Right atrium auricular region (tissue), 2 donors: ENCODE measurements around the gene MYO1F. TPM values are rescaled to one million over a fixed set of nuclear protein-coding genes. Genes with fewer than 3 reads are reported as not detected.
"Not testable (repeated sequence)": the region's sequence is repeated elsewhere in the genome, so short reads cannot be mapped to it uniquely, and the experiment has no call there.

Experiments
- DNase-seq: peaks from one replicate; pipeline ENCODE4 v3.0.0-alpha.2; 2019; ENCODE audit warnings: low spot score
- H3K27ac ChIP-seq, 2 donors: fragments of 200-600 bp; sonication (generic); 1 replicate in 1 of 2; 2 replicates in 1 of 2; pipeline ENCODE4 v1.5.1; 2016 to 2019
- H3K27me3 ChIP-seq, 2 donors: fragments of 200-600 bp; sonication (generic); one replicate each; pipeline versions ENCODE4 v1.5.1 to v1.6.0; 2017 to 2019
- H3K36me3 ChIP-seq: fragments of 200-600 bp; sonication (generic); one replicate; pipeline ENCODE4 v1.5.1; 2016
- H3K4me1 ChIP-seq, 2 donors: fragments of 200-600 bp; sonication (generic); one replicate each; pipeline versions ENCODE4 v1.5.1 to v1.6.0; 2017 to 2019
- H3K4me3 ChIP-seq, 2 donors: fragments of 200-600 bp; sonication (generic); 1 replicate in 1 of 2; 2 replicates in 1 of 2; pipeline ENCODE4 v1.5.1; 2017 to 2019; ENCODE audit warnings: mild to moderate bottlenecking in 1 of 2, moderate library complexity in 1 of 2
- H3K9me3 ChIP-seq, 2 donors: fragments of 200-600 bp; sonication (generic); one replicate each; pipeline ENCODE4 v1.5.1; 2019
- total RNA-seq, 2 donors: library from RNA; depleted of rRNA; stranded (reverse); fragments of >200 nt; gene quantifications; one replicate each; pipeline ENCODE4 v1.1.0, GENCODE V29; 2016
- TF ChIP-seq, protein P1 (sequence below), 2 donors: fragments of 200-600 bp; sonication (generic); IDR thresholded peaks; one replicate each; pipeline ENCODE4 v1.5.1; 2019; ENCODE audit warnings: antibody characterized with exemption in 2 of 2

MYO1F gene
- total RNA-seq = 10 to 100 TPM in 1 of 2 donors, 1 to 10 TPM in 1; 4.4 to 10.8 TPM

DNA sequence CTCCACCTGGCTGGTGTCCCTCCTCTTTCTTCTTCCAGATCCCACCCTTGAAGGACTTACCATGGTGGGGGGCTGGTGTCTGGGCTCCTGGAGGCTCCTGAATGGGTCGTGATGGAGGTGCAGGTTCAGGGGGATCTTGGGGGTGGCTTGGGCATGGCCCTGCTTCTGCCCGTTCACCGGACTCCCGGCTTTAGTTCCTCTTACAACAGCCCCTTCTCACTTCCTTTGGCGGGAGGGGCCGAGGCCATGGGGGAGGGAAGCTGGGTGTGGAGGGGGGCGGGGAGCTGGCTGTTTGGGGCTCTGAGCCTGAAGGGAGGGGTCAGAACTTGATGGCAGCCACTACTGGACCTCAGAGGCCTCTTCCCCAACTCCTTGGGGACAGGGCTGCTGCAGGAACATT is at the start of gene MYO1F:
MYO1F (minus strand) TSS at position 196 of the 400 bp plus-strand sequence; CDS start at position 63, 133 bp downstream.
- TF ChIP-seq, protein P1, sequence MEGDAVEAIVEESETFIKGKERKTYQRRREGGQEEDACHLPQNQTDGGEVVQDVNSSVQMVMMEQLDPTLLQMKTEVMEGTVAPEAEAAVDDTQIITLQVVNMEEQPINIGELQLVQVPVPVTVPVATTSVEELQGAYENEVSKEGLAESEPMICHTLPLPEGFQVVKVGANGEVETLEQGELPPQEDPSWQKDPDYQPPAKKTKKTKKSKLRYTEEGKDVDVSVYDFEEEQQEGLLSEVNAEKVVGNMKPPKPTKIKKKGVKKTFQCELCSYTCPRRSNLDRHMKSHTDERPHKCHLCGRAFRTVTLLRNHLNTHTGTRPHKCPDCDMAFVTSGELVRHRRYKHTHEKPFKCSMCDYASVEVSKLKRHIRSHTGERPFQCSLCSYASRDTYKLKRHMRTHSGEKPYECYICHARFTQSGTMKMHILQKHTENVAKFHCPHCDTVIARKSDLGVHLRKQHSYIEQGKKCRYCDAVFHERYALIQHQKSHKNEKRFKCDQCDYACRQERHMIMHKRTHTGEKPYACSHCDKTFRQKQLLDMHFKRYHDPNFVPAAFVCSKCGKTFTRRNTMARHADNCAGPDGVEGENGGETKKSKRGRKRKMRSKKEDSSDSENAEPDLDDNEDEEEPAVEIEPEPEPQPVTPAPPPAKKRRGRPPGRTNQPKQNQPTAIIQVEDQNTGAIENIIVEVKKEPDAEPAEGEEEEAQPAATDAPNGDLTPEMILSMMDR (IDR thresholded peaks at IDR 0.05) = no peak
- no peak for DNase-seq
- Histone ChIP-seq H3K4me1 (peaks cover 0 to 15% of the 10 kb centered on the region in 2 donors), H3K4me3 (peak within 1 kb of the TSS; percentile 23 to 39), H3K27me3 (no peaks in the 10 kb centered on the region), H3K9me3 (no peaks in the 10 kb centered on the region), H3K27ac (peak within 1 kb of the TSS in 1 of 2 donors; percentile 29), H3K36me3 (no peaks in the 10 kb centered on the region)

GRCh38 chr19:8626842-8627241 is 49.6 kb upstream of the MYO1F start:
- no peak for DNase-seq
- Histone ChIP-seq H3K36me3 (no peaks in the 10 kb centered on the region), H3K9me3 (peaks cover 0 to 27% of the 10 kb centered on the region in 2 donors), H3K27ac (no peak overlapping the region), H3K27me3 (no peaks in the 10 kb centered on the region), H3K4me1 (no peaks in the 10 kb centered on the region), H3K4me3 (no peak overlapping the region)
- TF ChIP-seq, protein P1 (IDR thresholded peaks at IDR 0.05) = no peak

DNA sequence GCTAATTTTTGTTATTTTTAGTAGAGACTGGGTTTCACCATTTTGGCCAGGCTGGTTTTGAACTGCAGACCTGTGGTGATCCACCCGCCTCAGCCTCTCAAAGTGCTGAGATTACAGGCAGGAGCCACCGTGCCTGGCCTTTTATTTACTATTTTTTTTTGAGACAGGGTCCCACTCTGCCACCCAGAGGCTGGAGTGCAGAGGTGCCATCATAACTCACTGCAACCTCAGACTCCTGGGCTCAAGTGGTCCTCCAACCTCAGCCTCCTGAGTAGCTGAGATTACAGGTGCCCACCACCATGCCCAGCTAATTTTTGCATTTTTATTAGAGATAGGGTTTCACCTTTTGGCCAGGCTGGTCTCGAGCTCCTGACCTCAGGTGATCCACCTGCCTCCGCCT is 45.6 kb upstream of the MYO1F start:
- not testable (repeated sequence) for H3K9me3 ChIP-seq, H3K36me3 ChIP-seq, H3K4me1 ChIP-seq, DNase-seq, H3K4me3 ChIP-seq, H3K27me3 ChIP-seq, H3K27ac ChIP-seq

GRCh38 chr19:8618751-8619150 is 41.5 kb upstream of the MYO1F start:
- H3K9me3 ChIP-seq = no peaks in the 10 kb centered on the region
- H3K4me3 ChIP-seq = no peak overlapping the region
- H3K27me3 ChIP-seq = no peaks in the 10 kb centered on the region
- DNase-seq = no peak
- H3K4me1 ChIP-seq = no peaks in the 10 kb centered on the region
- TF ChIP-seq, protein P1 (IDR thresholded peaks at IDR 0.05) = no peak
- no peaks in the 10 kb centered on the region for H3K36me3 ChIP-seq
- H3K27ac ChIP-seq = no peak overlapping the region

GRCh38 chr19:8617984-8618383 is 40.7 kb upstream of the MYO1F start:
- no peaks in the 10 kb centered on the region for H3K9me3 ChIP-seq
- H3K27me3 ChIP-seq = no peaks in the 10 kb centered on the region
- TF ChIP-seq, protein P1 (IDR thresholded peaks at IDR 0.05) = no peak
- no peaks in the 10 kb centered on the region for H3K4me1 ChIP-seq
- H3K36me3 ChIP-seq = no peaks in the 10 kb centered on the region
- H3K27ac ChIP-seq = no peak overlapping the region
- no peak for DNase-seq
- H3K4me3 ChIP-seq = no peak overlapping the region

GRCh38 chr19:8617325-8617724 is 40.1 kb upstream of the MYO1F start:
- not testable (repeated sequence) for H3K36me3 ChIP-seq, H3K9me3 ChIP-seq, H3K27ac ChIP-seq, DNase-seq, H3K27me3 ChIP-seq, H3K4me3 ChIP-seq, H3K4me1 ChIP-seq

- H3K9me3 ChIP-seq = no peaks in the 10 kb centered on the region
- no peaks in the 10 kb centered on the region for H3K27me3 ChIP-seq
- H3K36me3 ChIP-seq = no peaks in the 10 kb centered on the region
- no peak overlapping the region for H3K27ac ChIP-seq
- peaks cover 0 to 4% of the 10 kb centered on the region in 2 donors for H3K4me1 ChIP-seq
- TF ChIP-seq, protein P1 (IDR thresholded peaks at IDR 0.05) = no peak
- H3K4me3 ChIP-seq = no peak overlapping the region
- no peak for DNase-seq
Measured at GRCh38 chr19:8616861-8617260, 39.6 kb upstream of the MYO1F start.
